Astrocyte (in vitro differentiated cells and primary cell): ENCODE measurements around the gene FCGR1A.
"Not testable (repeated sequence)": the region's sequence is repeated elsewhere in the genome, so short reads cannot be mapped to it uniquely, and the experiment has no call there.

ENCODE experiments used
- CTCF ChIP-seq: IDR thresholded peaks from 2 replicates; pipeline ENCODE4 v1.5.1; 2011; ENCODE audit warnings: low read depth, mild to moderate bottlenecking, inconsistent platforms, low read length, moderate library complexity; ENCODE audit not compliant: insufficient read depth
- EZH2 ChIP-seq: IDR thresholded peaks from 2 replicates; pipeline ENCODE4 v1.6.1; 2012; ENCODE audit warnings: mild to moderate bottlenecking, low read length, inconsistent platforms; ENCODE audit not compliant: insufficient read depth

GRCh38 chr1:149741914-149742313 is 40.6 kb upstream of the FCGR1A start:
- TF ChIP-seq CTCF, EZH2: not testable (repeated sequence)
